B cell (primary cell): ENCODE measurements around the gene KATNBL1. TPM values are rescaled to one million over a fixed set of nuclear protein-coding genes. Genes with fewer than 3 reads are reported as not detected.
A peak's percentile ranks its signal among the peaks of the same experiment; 100 is the strongest.

ENCODE experiments used
- ATAC-seq: fragments of 200-7000 bp; cut with Tn5 transposase; one replicate; pipeline ENCODE4 v1.10.0; 2021; ENCODE audit warnings: low read depth, mild to moderate bottlenecking, moderate number of reproducible peaks, moderate library complexity
- CTCF ChIA-PET: fragments of 350-600 bp; sonication (Branson Sonifier 250); formaldehyde crosslinking; loops from one replicate; lab custom pipeline; 2021; ENCODE audit warnings: antibody characterized with exemption, inconsistent platforms; lab: Charles Lee
- POLR2A ChIA-PET: fragments of 350-600 bp; sonication (Branson Sonifier 250); formaldehyde crosslinking; loops from one replicate; lab custom pipeline; 2021; ENCODE audit warnings: antibody characterized with exemption; lab: Charles Lee
- DNase-seq: peaks from one replicate; pipeline ENCODE4 v3.0.0; 2013
- H2AFZ ChIP-seq: 2 replicates; pipeline ENCODE4 v1.6.1; 2012; ENCODE audit warnings: mild to moderate bottlenecking, low read depth, low read length; ENCODE audit not compliant: insufficient read depth, poor library complexity, severe bottlenecking
- H3K27ac ChIP-seq, 2 donors: 1 replicate in 1 of 2; 2 replicates in 1 of 2; pipeline ENCODE4 v1.5.1; 2012 to 2013; ENCODE audit warnings: low read length in 2 of 2, mild to moderate bottlenecking in 2 of 2, moderate library complexity in 1 of 2
- H3K27me3 ChIP-seq, 4 experiments: fragments of 200-600 bp in 1 of 4; sonication (generic) in 1 of 4; replicated peaks in 1 of 4; 1 replicate in 2 of 4; 2 replicates in 2 of 4; pipeline versions ENCODE4 v1.6.1 to v1.7.0; 2013 to 2016; ENCODE audit warnings: low read length in 3 of 4, mild to moderate bottlenecking in 2 of 4, mixed read lengths in 1 of 4, moderate library complexity in 1 of 4; ENCODE audit not compliant: insufficient read depth in 4 of 4, control insufficient read depth in 3 of 4; ENCODE audit errors: control extremely low read depth in 1 of 4
- H3K36me3 ChIP-seq, 2 experiments: replicated peaks in 1 of 2; 1 replicate in 1 of 2; 2 replicates in 1 of 2; pipeline versions ENCODE4 v1.6.1 to v1.7.1; 2013; ENCODE audit warnings: low read length in 1 of 2; ENCODE audit not compliant: insufficient read depth in 2 of 2, control insufficient read depth in 1 of 2; ENCODE audit errors: control extremely low read depth in 1 of 2, extremely low read depth in 1 of 2
- H3K4me1 ChIP-seq, 2 donors: fragments of 200-600 bp in 1 of 2; sonication (generic) in 1 of 2; 1 replicate in 1 of 2; 2 replicates in 1 of 2; pipeline versions ENCODE4 v1.5.1 to v1.6.1; 2013 to 2017; ENCODE audit warnings: low read length in 2 of 2; ENCODE audit not compliant: control insufficient read depth in 2 of 2, insufficient read depth in 2 of 2
- H3K4me2 ChIP-seq: replicated peaks from 2 replicates; pipeline ENCODE3; 2012; ENCODE audit warnings: mild to moderate bottlenecking, low read depth, low read length; ENCODE audit not compliant: poor library complexity, severe bottlenecking
- H3K4me3 ChIP-seq, 5 experiments: fragments of 200-600 bp in 1 of 5; sonication (generic) in 1 of 5; 1 replicate in 3 of 5; 2 replicates in 2 of 5; pipeline versions ENCODE4 v1.5.1 to v1.7.0; 2011 to 2016; ENCODE audit warnings: low read length in 4 of 5, mild to moderate bottlenecking in 4 of 5, low read depth in 2 of 5, control low read depth in 1 of 5, moderate library complexity in 1 of 5; ENCODE audit not compliant: insufficient read depth in 1 of 5; ENCODE audit errors: control extremely low read depth in 1 of 5, extremely low read depth in 1 of 5
- H3K79me2 ChIP-seq: fragments of 200-600 bp; sonication (generic); one replicate; pipeline ENCODE4 v1.6.0; 2016; ENCODE audit warnings: low read length; ENCODE audit not compliant: control insufficient read depth, insufficient read depth
- H3K9ac ChIP-seq: fragments of 200-600 bp; sonication (generic); 2 replicates; pipeline ENCODE4 v1.6.1; 2017; ENCODE audit warnings: mild to moderate bottlenecking, low read length, moderate library complexity
- H3K9me3 ChIP-seq, 3 donors: one replicate each; pipeline versions ENCODE4 v1.6.1 to v1.7.1; 2013; ENCODE audit warnings: low read length in 2 of 3; ENCODE audit not compliant: control insufficient read depth in 2 of 3, insufficient read depth in 1 of 3; ENCODE audit errors: control extremely low read depth in 1 of 3
- H4K20me1 ChIP-seq: 2 replicates; pipeline ENCODE4 v1.6.0; 2012; ENCODE audit warnings: mild to moderate bottlenecking, low read length; ENCODE audit not compliant: insufficient read depth, control insufficient read depth, poor library complexity, severe bottlenecking
- H3K27ac Mint-ChIP-seq: one replicate; pipeline ENCODE4 v1.8.0; 2021; ENCODE audit warnings: mixed read lengths
- H3K27me3 Mint-ChIP-seq: one replicate; pipeline ENCODE4 v1.8.0; 2021; ENCODE audit warnings: mixed read lengths
- H3K4me1 Mint-ChIP-seq: one replicate; pipeline ENCODE4 v1.8.0; 2021; ENCODE audit warnings: mixed read lengths
- H3K4me3 Mint-ChIP-seq: one replicate; pipeline ENCODE4 v1.8.0; 2021; ENCODE audit warnings: mixed read lengths
- H3K9me3 Mint-ChIP-seq: one replicate; pipeline ENCODE4 v1.8.0; 2022; ENCODE audit warnings: mixed read lengths; ENCODE audit not compliant: insufficient read depth
- CTCF ChIP-seq: fragments of 200-600 bp; IDR thresholded peaks from one replicate; pipeline ENCODE4 v1.8.0; 2022; ENCODE audit warnings: antibody characterized with exemption, mild to moderate bottlenecking
- EZH2 ChIP-seq: IDR thresholded peaks from 2 replicates; pipeline ENCODE4 v1.6.1; 2012; ENCODE audit warnings: borderline replicate concordance, low read depth, mild to moderate bottlenecking, moderate library complexity, low read length; ENCODE audit not compliant: insufficient read depth, poor library complexity, severe bottlenecking
- WGBS: methylation state at CpG from one replicate; pipeline ENCODE4 v1.1.5; 2013; ENCODE audit warnings: missing lambda C conversion rate; ENCODE audit not compliant: insufficient coverage; 5-methylcytosine and 5-hydroxymethylcytosine counted together
- intact Hi-C: fragments of 100-400 bp; cut with micrococcal nuclease; formaldehyde crosslinking; loops from one replicate; pipeline ENCODE4 v1.10.0; 2022
- polyA plus RNA-seq: library from polyadenylated mRNA; depleted of rRNA; stranded (reverse); fragments of >200 nt; gene quantifications from 2 replicates; pipeline ENCODE4 v1.2.3, GENCODE V29; 2012
- total RNA-seq, 2 donors: library from RNA; stranded (reverse); fragments of 120-200 nt in 1 of 2; gene quantifications; 1 replicate in 1 of 2; 2 replicates in 1 of 2; pipeline versions ENCODE4 v1.2.3 to v1.2.4, GENCODE V29; 2013 to 2022

The KATNBL1 gene
- total and polyA plus RNA-seq, 2 donors (not counting 1 experiment from before 2014, with no cell fraction given), result 22.1 to 54.8 TPM

GRCh38 chr15:34161329-34161963 lies 48.5 kb downstream of the KATNBL1 start:
- POLR2A ChIA-PET, result no interaction called here
- Histone ChIP-seq H3K79me2 (peaks cover 18% of the 10 kb centered on the region), H3K9me3 (peaks cover 5 to 28% (median 26%) of the 10 kb centered on the region in 3 donors), H3K27ac (peak overlapping the region; percentile 41 to 60), H3K4me3 (no peak overlapping the region), H3K4me2 (no peak overlapping the region), H3K36me3 (peaks cover 11 to 16% of the 10 kb centered on the region in 2 experiments), H3K27me3 (no peaks in the 10 kb centered on the region), H2AFZ (no peak overlapping the region), H3K9ac (no peak overlapping the region), H3K4me1 (no peaks in the 10 kb centered on the region), H4K20me1 (peaks cover 5% of the 10 kb centered on the region)
- DNase-seq (peak; percentile 36), ATAC-seq (peak; percentile 47)
- TF ChIP-seq CTCF (no peak), EZH2 (no peak)
- 96% methylated on average over 8 of the region's 9 CpGs for WGBS
- peak overlapping the region; percentile 76 for H3K27ac Mint-ChIP-seq
- peaks cover 2% of the 10 kb centered on the region for H3K9me3 Mint-ChIP-seq
- H3K27me3 Mint-ChIP-seq, result no peaks in the 10 kb centered on the region
- peak overlapping the region; percentile 1 for H3K4me3 Mint-ChIP-seq
- intact Hi-C loops, result no loop called here
- CTCF ChIA-PET, result no interaction called here
- peaks cover 10% of the 10 kb centered on the region for H3K4me1 Mint-ChIP-seq

DNA sequence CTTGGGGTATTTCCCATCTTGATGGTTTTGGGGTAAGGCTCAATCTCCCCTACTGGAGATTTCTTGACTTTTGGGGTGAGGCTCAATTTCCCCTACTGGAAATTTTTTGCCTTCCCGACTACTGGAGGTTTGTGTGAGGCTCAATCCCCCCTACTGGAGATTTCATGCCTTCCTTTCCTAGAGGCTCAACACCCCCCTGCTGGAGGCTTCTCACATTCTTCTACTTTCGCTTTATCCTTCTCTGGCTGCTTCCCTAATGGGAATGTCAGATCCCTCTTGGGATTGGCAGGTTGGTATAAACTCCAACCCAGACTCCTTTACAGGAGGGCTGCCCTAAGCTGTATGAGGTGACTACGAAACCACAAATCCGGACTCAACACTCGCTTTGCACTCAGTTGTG lies 49.2 kb downstream of the KATNBL1 start:
- no peaks in the 10 kb centered on the region for H3K4me1 ChIP-seq
- H3K27me3 ChIP-seq, result no peaks in the 10 kb centered on the region
- no peak for DNase-seq
- H3K4me1 Mint-ChIP-seq, result peaks cover 14% of the 10 kb centered on the region
- peaks cover 5% of the 10 kb centered on the region for H3K9me3 Mint-ChIP-seq
- H3K27me3 Mint-ChIP-seq, result no peaks in the 10 kb centered on the region
- 96% methylated on average over 3 of the region's 5 CpGs for WGBS
- no peak overlapping the region for H3K4me2 ChIP-seq
- ChIA-PET POLR2A (no interaction called here), CTCF (no interaction called here)
- no peak overlapping the region for H3K27ac ChIP-seq
- no peak for ATAC-seq
- no peak overlapping the region for H3K9ac ChIP-seq
- peaks cover 11% of the 10 kb centered on the region for H3K79me2 ChIP-seq
- H2AFZ ChIP-seq, result no peak overlapping the region
- H3K4me3 Mint-ChIP-seq, result no peak overlapping the region
- H3K27ac Mint-ChIP-seq, result no peak overlapping the region
- TF ChIP-seq CTCF, result no peak
- TF ChIP-seq EZH2, result no peak
- H3K4me3 ChIP-seq, result no peak overlapping the region
- H3K36me3 ChIP-seq, result peaks cover 11 to 16% of the 10 kb centered on the region in 2 experiments
- intact Hi-C loops, result no loop called here
- peaks cover 5 to 29% (median 27%) of the 10 kb centered on the region in 3 donors for H3K9me3 ChIP-seq
- peaks cover 5% of the 10 kb centered on the region for H4K20me1 ChIP-seq
